ENCODE results near the gene TEX36.

- no peak for TF ChIP-seq CTCF (IDR thresholded peaks at IDR 0.05)
- no peak for TF ChIP-seq POLR2A (IDR thresholded peaks at IDR 0.05)
Measured at GRCh38 chr10:125608474-125608873, 74.5 kb downstream of the TEX36 start.

Data from testis (tissue), 2 donors.